ENCODE results near the gene FSTL4.

FSTL4 gene

GRCh38 chr5:133316346-133317343 lies 295.7 kb downstream of the FSTL4 start:
- in situ Hi-C loops (cut with MboI; ENCODE audit: low sequenced_read_pairs, unreplicated experiment) = no loop called here
- no peak for DNase-seq (ENCODE audit: low spot score)
- TF ChIP-seq, protein P1, sequence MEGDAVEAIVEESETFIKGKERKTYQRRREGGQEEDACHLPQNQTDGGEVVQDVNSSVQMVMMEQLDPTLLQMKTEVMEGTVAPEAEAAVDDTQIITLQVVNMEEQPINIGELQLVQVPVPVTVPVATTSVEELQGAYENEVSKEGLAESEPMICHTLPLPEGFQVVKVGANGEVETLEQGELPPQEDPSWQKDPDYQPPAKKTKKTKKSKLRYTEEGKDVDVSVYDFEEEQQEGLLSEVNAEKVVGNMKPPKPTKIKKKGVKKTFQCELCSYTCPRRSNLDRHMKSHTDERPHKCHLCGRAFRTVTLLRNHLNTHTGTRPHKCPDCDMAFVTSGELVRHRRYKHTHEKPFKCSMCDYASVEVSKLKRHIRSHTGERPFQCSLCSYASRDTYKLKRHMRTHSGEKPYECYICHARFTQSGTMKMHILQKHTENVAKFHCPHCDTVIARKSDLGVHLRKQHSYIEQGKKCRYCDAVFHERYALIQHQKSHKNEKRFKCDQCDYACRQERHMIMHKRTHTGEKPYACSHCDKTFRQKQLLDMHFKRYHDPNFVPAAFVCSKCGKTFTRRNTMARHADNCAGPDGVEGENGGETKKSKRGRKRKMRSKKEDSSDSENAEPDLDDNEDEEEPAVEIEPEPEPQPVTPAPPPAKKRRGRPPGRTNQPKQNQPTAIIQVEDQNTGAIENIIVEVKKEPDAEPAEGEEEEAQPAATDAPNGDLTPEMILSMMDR (IDR thresholded peaks at IDR 0.05; ENCODE audit: borderline replicate concordance, control extremely low read depth, extremely low read depth, insufficient read depth, missing control alignments) = no peak

GRCh38 chr5:133314086-133314485 lies 298.3 kb downstream of the FSTL4 start:
- in situ Hi-C loops (cut with MboI; ENCODE audit: low sequenced_read_pairs, unreplicated experiment) = no loop called here
- DNase-seq (ENCODE audit: low spot score) = no peak
- TF ChIP-seq, protein P1 (IDR thresholded peaks at IDR 0.05; ENCODE audit: borderline replicate concordance, control extremely low read depth, extremely low read depth, insufficient read depth, missing control alignments) = no peak

- in situ Hi-C loops (cut with MboI; ENCODE audit: low sequenced_read_pairs, unreplicated experiment) = no loop called here
- TF ChIP-seq, protein P1 (IDR thresholded peaks at IDR 0.05; ENCODE audit: borderline replicate concordance, control extremely low read depth, extremely low read depth, insufficient read depth, missing control alignments) = no peak
These were observed 301.2 kb downstream of the FSTL4 start for GRCh38 chr5:133311176-133311575.

DNA sequence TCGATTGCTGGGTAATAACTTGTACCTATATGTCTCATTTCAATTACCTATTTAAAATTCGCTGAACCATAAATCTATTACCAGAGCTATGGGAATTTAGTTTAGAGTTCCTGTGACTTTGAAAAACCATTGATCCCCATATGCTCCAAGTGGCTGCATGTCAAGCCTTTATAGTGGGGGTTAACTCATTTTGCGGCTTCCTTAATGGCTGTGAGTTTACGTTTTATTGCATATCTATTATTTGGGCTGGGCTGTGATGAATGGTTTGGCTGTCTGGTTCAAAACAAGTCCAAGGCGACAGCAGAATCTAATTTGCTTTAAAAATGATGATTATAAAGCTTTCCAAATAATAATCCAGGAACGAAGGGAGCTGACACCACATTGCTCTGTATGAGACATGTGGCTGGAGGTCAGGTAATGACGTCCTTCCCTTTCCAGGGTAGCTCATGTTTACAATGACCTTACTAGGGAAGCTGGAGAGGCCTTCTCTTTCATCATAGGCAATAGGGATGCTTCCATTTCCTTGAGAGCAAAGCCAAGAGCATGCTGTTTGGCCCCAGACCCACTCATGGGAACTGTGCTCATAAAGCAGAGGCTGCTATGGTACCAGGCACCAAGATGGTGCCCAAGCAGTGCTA lies 302.2 kb downstream of the FSTL4 start:
- TF ChIP-seq, protein P1 (IDR thresholded peaks at IDR 0.05; ENCODE audit: borderline replicate concordance, control extremely low read depth, extremely low read depth, insufficient read depth, missing control alignments) = no peak
- in situ Hi-C loops (cut with MboI; ENCODE audit: low sequenced_read_pairs, unreplicated experiment) = no loop called here
- DNase-seq (ENCODE audit: low spot score) = no peak

More at GRCh38 chr5:133311176-133311575, 301.2 kb downstream of the FSTL4 start:
- DNase-seq (ENCODE audit: low spot score) = no peak

DNA sequence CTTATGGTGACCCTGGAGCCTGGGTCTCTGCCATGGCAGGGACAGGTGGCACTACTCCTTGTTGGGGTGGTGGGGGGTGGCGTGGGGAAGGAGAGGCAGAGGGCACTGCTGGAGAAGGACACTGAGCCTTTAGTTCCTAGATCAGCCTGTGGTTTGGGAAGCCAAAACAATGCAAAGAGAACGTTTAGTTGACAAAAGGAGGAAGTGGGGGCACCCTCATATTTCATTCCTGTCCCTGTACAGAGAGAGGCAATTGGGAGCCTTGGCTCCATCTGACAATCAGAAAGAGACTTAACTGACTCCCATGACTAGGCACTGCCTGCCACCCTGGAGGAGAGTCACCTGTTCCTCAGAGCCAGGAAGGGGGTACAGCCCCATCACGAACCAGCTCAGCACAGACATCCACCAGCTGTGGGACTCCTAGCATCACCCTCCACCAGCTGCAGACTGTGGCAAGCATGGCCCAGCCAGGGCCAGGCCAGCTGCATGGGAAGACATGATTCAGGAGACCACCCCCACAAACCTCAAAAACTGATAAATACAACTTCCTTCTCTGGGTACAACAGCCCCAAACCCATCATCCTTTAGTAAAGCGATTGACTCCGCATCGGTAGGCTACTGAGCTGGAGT lies 303.1 kb downstream of the FSTL4 start:
- in situ Hi-C loops (cut with MboI; ENCODE audit: low sequenced_read_pairs, unreplicated experiment) = no loop called here
- TF ChIP-seq, protein P1 (IDR thresholded peaks at IDR 0.05; ENCODE audit: borderline replicate concordance, control extremely low read depth, extremely low read depth, insufficient read depth, missing control alignments) = no peak
- DNase-seq (ENCODE audit: low spot score) = no peak

DNA sequence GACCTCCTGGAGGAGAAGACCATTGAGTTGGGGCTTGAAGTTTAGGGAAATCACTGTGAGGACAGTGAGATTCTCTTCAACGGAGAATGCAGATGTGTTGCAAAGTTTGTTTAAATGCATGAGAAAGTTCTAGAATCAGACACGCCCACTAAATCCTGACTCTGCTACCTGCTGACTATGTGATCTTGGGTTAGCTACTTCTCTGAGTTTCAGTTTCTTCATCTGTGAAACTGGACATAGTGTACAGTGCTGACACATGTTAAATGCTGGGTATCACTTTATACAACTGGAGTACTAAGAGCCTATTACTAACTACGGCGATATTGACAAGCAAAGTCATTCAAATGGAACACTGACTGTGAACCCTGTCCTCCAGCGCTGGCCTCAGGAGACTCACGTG lies 305.1 kb downstream of the FSTL4 start:
- TF ChIP-seq, protein P1 (IDR thresholded peaks at IDR 0.05; ENCODE audit: borderline replicate concordance, control extremely low read depth, extremely low read depth, insufficient read depth, missing control alignments) = no peak
- in situ Hi-C loops (cut with MboI; ENCODE audit: low sequenced_read_pairs, unreplicated experiment) = no loop called here
- DNase-seq (ENCODE audit: low spot score) = no peak

Data from GM13976 (cell line).